GM12874 (cell line): ENCODE measurements around the gene SOX30.
A peak's percentile ranks its signal among the peaks of the same experiment; 100 is the strongest.

ENCODE experiments used
- CTCF ChIP-seq: IDR thresholded peaks from 2 replicates; pipeline ENCODE4 v1.5.1; 2011; ENCODE audit warnings: low read depth, mild to moderate bottlenecking, control low read depth, low read length, moderate library complexity; ENCODE audit not compliant: insufficient read depth

Gene SOX30

GRCh38 chr5:157652377-157652692 lies at the start of gene SOX30:
SOX30 (minus strand) TSS chr5:157652438; CDS start chr5:157652078, 360 bp downstream.
- TF ChIP-seq CTCF = no peak

- no peak for TF ChIP-seq CTCF
These were observed 38.6 kb upstream of the SOX30 start for GRCh38 chr5:157690690-157691433.

GRCh38 chr5:157689942-157690689 lies 37.9 kb upstream of the SOX30 start:
- 0 out of 2 replicates have a peak, but pooled peaks have one; percentile 2 for TF ChIP-seq CTCF

- no peak for TF ChIP-seq CTCF
These were observed 34.9 kb upstream of the SOX30 start for GRCh38 chr5:157687198-157687554.

GRCh38 chr5:157682257-157682656 lies 30.0 kb upstream of the SOX30 start:
- no peak for TF ChIP-seq CTCF

GRCh38 chr5:157681048-157681447 lies 28.8 kb upstream of the SOX30 start:
- TF ChIP-seq CTCF = no peak

- TF ChIP-seq CTCF = no peak
These were observed 28.0 kb upstream of the SOX30 start for GRCh38 chr5:157680239-157680638.
